ENCODE data around the gene SPECC1. TPM values are rescaled to one million over a fixed set of nuclear protein-coding genes. Genes with fewer than 3 reads are reported as not detected.
"Not testable (repeated sequence)": the region's sequence is repeated elsewhere in the genome, so short reads cannot be mapped to it uniquely, and the experiment has no call there.

SPECC1 gene
- total RNA-seq, 1 donor from 2014 or later: 38.0 TPM

- Mint-ChIP-seq H3K9me3 (no peaks in the 10 kb centered on the region), H3K4me3 (no peak overlapping the region), H3K4me1 (ENCODE audit: unreplicated experiment) (peaks cover 20% of the 10 kb centered on the region), H3K27ac (no peak overlapping the region), H3K27me3 (peaks cover 6% of the 10 kb centered on the region), H3K36me3 (no peaks in the 10 kb centered on the region)
- DNase-seq (ENCODE audit: extremely low spot score, unreplicated experiment): no peak
- no peak for TF ChIP-seq CTCF (conservative IDR thresholded peaks at IDR 0.05)
Measured at GRCh38 chr17:20074489-20074888, 65.3 kb downstream of the SPECC1 start.

GRCh38 chr17:20076137-20076536 is 67.0 kb downstream of the SPECC1 start:
- H3K27ac Mint-ChIP-seq; H3K4me3 Mint-ChIP-seq; DNase-seq (ENCODE audit: extremely low spot score, unreplicated experiment); H3K36me3 Mint-ChIP-seq; H3K27me3 Mint-ChIP-seq; H3K9me3 Mint-ChIP-seq: not testable (repeated sequence)
- H3K4me1 Mint-ChIP-seq (ENCODE audit: unreplicated experiment): peaks cover 20% of the 10 kb centered on the region

- Mint-ChIP-seq H3K4me1 (ENCODE audit: unreplicated experiment) (peaks cover 19% of the 10 kb centered on the region), H3K27me3 (peaks cover 6% of the 10 kb centered on the region), H3K27ac (no peak overlapping the region), H3K36me3 (no peaks in the 10 kb centered on the region), H3K4me3 (no peak overlapping the region), H3K9me3 (no peaks in the 10 kb centered on the region)
- no peak for DNase-seq (ENCODE audit: extremely low spot score, unreplicated experiment)
- TF ChIP-seq CTCF (conservative IDR thresholded peaks at IDR 0.05): no peak
Measured at GRCh38 chr17:20077978-20078685, 69.0 kb downstream of the SPECC1 start.

GRCh38 chr17:20080513-20080912 is 71.4 kb downstream of the SPECC1 start:
- no peak for TF ChIP-seq CTCF (conservative IDR thresholded peaks at IDR 0.05)
- Mint-ChIP-seq H3K4me1 (ENCODE audit: unreplicated experiment) (peaks cover 12% of the 10 kb centered on the region), H3K36me3 (no peaks in the 10 kb centered on the region), H3K9me3 (peaks cover 4% of the 10 kb centered on the region), H3K4me3 (no peak overlapping the region), H3K27me3 (peaks cover 6% of the 10 kb centered on the region), H3K27ac (no peak overlapping the region)
- no peak for DNase-seq (ENCODE audit: extremely low spot score, unreplicated experiment)

GRCh38 chr17:20083156-20083859 is 74.1 kb downstream of the SPECC1 start:
- H3K27ac Mint-ChIP-seq: peak overlapping the region; percentile 11
- no peak for DNase-seq (ENCODE audit: extremely low spot score, unreplicated experiment)
- H3K36me3 Mint-ChIP-seq: no peaks in the 10 kb centered on the region
- TF ChIP-seq CTCF (conservative IDR thresholded peaks at IDR 0.05): no peak
- peaks cover 4% of the 10 kb centered on the region for H3K9me3 Mint-ChIP-seq
- no peak overlapping the region for H3K4me3 Mint-ChIP-seq
- H3K4me1 Mint-ChIP-seq (ENCODE audit: unreplicated experiment): peaks cover 19% of the 10 kb centered on the region
- peaks cover 4% of the 10 kb centered on the region for H3K27me3 Mint-ChIP-seq

GRCh38 chr17:20084621-20085282 is 75.6 kb downstream of the SPECC1 start:
- no peak for TF ChIP-seq CTCF (conservative IDR thresholded peaks at IDR 0.05)
- no peak for DNase-seq (ENCODE audit: extremely low spot score, unreplicated experiment)
- H3K27me3 Mint-ChIP-seq: peaks cover 4% of the 10 kb centered on the region
- peaks cover 4% of the 10 kb centered on the region for H3K9me3 Mint-ChIP-seq
- H3K27ac Mint-ChIP-seq: no peak overlapping the region
- H3K36me3 Mint-ChIP-seq: no peaks in the 10 kb centered on the region
- H3K4me1 Mint-ChIP-seq (ENCODE audit: unreplicated experiment): peaks cover 19% of the 10 kb centered on the region
- no peak overlapping the region for H3K4me3 Mint-ChIP-seq
